Progenitor cell of endocrine pancreas (in vitro differentiated cells): ENCODE results near the gene PLXDC2. TPM values are rescaled to one million over a fixed set of nuclear protein-coding genes. Genes with fewer than 3 reads are reported as not detected.

Experiments
- DNase-seq: peaks from one replicate; pipeline ENCODE4 v3.0.0; 2021; ENCODE audit warnings: low spot score; ENCODE audit not compliant: unreplicated experiment
- H3K27ac Mint-ChIP-seq: 2 replicates; pipeline ENCODE4 v1.8.0; 2021; ENCODE audit warnings: mild to moderate bottlenecking, moderate library complexity, mixed read lengths
- H3K27me3 Mint-ChIP-seq: 2 replicates; pipeline ENCODE4 v1.8.0; 2021; ENCODE audit warnings: mixed read lengths
- H3K36me3 Mint-ChIP-seq: 2 replicates; pipeline ENCODE4 v1.8.0; 2022; ENCODE audit warnings: mixed read lengths; ENCODE audit not compliant: insufficient read depth
- H3K4me1 Mint-ChIP-seq: 2 replicates; pipeline ENCODE4 v1.8.0; 2021; ENCODE audit warnings: low read depth, mixed read lengths
- H3K4me3 Mint-ChIP-seq: 2 replicates; pipeline ENCODE4 v1.8.0; 2021; ENCODE audit warnings: low read depth, mild to moderate bottlenecking, moderate library complexity, mixed read lengths
- H3K9me3 Mint-ChIP-seq: 2 replicates; pipeline ENCODE4 v1.8.0; 2021; ENCODE audit warnings: low read depth, mixed read lengths
- total RNA-seq: library from RNA; stranded (reverse); gene quantifications from 2 replicates; pipeline ENCODE4 v1.2.1, GENCODE V29; 2021
- TF ChIP-seq, protein P1 (sequence below): fragments of 200-600 bp; sonication (generic); IDR thresholded peaks from one replicate; pipeline ENCODE4 v1.5.0; 2021; ENCODE audit warnings: antibody characterized with exemption, mild to moderate bottlenecking; ENCODE audit not compliant: unreplicated experiment

PLXDC2 gene
- total RNA-seq, 1 donor from 2014 or later: 44.3 TPM

- Mint-ChIP-seq H3K9me3 (peaks cover 3% of the 10 kb centered on the region), H3K4me1 (peaks cover 34% of the 10 kb centered on the region), H3K27ac (peak overlapping the region; percentile 77), H3K36me3 (peaks cover 3% of the 10 kb centered on the region), H3K4me3 (no peak overlapping the region), H3K27me3 (no peaks in the 10 kb centered on the region)
- TF ChIP-seq, protein P1, sequence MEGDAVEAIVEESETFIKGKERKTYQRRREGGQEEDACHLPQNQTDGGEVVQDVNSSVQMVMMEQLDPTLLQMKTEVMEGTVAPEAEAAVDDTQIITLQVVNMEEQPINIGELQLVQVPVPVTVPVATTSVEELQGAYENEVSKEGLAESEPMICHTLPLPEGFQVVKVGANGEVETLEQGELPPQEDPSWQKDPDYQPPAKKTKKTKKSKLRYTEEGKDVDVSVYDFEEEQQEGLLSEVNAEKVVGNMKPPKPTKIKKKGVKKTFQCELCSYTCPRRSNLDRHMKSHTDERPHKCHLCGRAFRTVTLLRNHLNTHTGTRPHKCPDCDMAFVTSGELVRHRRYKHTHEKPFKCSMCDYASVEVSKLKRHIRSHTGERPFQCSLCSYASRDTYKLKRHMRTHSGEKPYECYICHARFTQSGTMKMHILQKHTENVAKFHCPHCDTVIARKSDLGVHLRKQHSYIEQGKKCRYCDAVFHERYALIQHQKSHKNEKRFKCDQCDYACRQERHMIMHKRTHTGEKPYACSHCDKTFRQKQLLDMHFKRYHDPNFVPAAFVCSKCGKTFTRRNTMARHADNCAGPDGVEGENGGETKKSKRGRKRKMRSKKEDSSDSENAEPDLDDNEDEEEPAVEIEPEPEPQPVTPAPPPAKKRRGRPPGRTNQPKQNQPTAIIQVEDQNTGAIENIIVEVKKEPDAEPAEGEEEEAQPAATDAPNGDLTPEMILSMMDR: no peak
- no peak for DNase-seq
Observed at GRCh38 chr10:20147684-20148083, 331.5 kb downstream of the PLXDC2 start.

- no peak overlapping the region for H3K27ac Mint-ChIP-seq
- no peaks in the 10 kb centered on the region for H3K27me3 Mint-ChIP-seq
- TF ChIP-seq, protein P1: no peak
- H3K4me3 Mint-ChIP-seq: no peak overlapping the region
- peaks cover 3% of the 10 kb centered on the region for H3K4me1 Mint-ChIP-seq
- no peaks in the 10 kb centered on the region for H3K36me3 Mint-ChIP-seq
- DNase-seq: no peak
- no peaks in the 10 kb centered on the region for H3K9me3 Mint-ChIP-seq
Observed at GRCh38 chr10:20156511-20156910, 340.3 kb downstream of the PLXDC2 start.

GRCh38 chr10:20157314-20157713 is 341.1 kb downstream of the PLXDC2 start:
- TF ChIP-seq, protein P1: no peak
- DNase-seq: no peak
- Mint-ChIP-seq H3K27ac (no peak overlapping the region), H3K4me1 (peaks cover 3% of the 10 kb centered on the region), H3K9me3 (no peaks in the 10 kb centered on the region), H3K27me3 (no peaks in the 10 kb centered on the region), H3K4me3 (no peak overlapping the region), H3K36me3 (no peaks in the 10 kb centered on the region)

GRCh38 chr10:20158086-20158485 is 341.9 kb downstream of the PLXDC2 start:
- Mint-ChIP-seq H3K4me3 (no peak overlapping the region), H3K9me3 (no peaks in the 10 kb centered on the region), H3K36me3 (no peaks in the 10 kb centered on the region), H3K4me1 (peaks cover 3% of the 10 kb centered on the region), H3K27ac (no peak overlapping the region), H3K27me3 (no peaks in the 10 kb centered on the region)
- TF ChIP-seq, protein P1: no peak
- DNase-seq: no peak

DNA sequence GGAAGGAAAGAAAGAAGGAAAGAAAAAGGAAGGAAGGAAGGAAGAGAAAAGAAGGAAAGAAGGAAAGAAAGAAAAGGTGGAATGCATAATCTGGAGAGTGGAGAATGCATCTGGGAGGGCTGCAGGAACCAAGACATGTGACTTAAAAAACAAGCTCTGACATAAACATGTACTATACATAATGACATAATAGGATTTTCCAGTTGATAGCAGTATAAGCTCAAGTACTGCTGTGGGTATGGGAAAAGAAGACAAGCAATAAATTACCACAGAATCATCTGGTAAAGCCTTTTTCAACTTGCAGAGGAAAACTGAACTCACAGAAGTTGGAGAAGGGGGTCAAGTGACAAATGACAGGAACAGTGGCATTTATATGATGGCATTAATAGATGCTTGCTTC is 345.9 kb downstream of the PLXDC2 start:
- DNase-seq: no peak
- H3K9me3 Mint-ChIP-seq: no peaks in the 10 kb centered on the region
- H3K27me3 Mint-ChIP-seq: no peaks in the 10 kb centered on the region
- H3K36me3 Mint-ChIP-seq: peaks cover 8% of the 10 kb centered on the region
- no peak overlapping the region for H3K27ac Mint-ChIP-seq
- TF ChIP-seq, protein P1: no peak
- peaks cover 1% of the 10 kb centered on the region for H3K4me1 Mint-ChIP-seq
- no peak overlapping the region for H3K4me3 Mint-ChIP-seq
